Measurements from ENCODE around the gene MAST4. TPM values are rescaled to one million over a fixed set of nuclear protein-coding genes. Genes with fewer than 3 reads are reported as not detected.

Gene MAST4
- total RNA-seq, 1 donor from 2014 or later = 26.8 TPM

DNA sequence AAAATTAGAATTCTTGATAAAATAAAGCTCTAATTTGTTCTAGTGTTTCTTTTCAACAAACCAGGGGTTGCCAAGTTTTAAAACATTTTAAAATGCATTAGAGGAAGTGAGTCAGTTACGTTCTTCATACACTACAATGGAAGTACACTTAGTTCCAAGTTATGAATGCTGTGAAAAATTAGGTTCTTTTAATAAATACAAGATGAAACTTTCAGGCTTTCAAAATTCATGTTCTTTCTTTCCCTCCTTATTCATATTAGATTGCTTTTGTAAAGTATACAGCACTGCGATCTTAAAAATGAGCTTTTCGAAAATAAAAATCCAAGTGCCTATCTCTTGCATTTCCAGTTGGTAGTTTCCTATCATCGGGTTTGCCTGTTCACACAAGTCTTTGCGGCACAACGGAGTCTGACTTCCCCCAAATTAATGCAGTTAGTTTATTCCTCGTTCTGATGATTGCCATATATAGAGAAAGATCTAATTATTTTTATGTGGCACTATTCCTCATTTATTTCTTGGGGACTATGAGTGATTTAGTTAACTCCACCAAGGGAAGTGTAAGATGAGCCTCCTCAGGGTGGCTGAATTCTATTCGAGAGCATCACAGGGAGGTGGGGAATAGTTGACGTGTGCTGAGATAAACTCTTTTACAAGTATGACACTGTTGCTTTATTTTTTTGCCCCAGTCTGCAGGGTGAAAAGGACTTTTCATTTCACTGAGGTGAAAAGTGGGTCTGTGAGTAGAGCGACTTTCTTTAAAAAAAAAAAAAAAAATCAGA lies 362.2 kb downstream of the MAST4 start:
- DNase-seq (ENCODE audit: low read depth in 2 of 2) = peak; percentile 56 to 61

DNA sequence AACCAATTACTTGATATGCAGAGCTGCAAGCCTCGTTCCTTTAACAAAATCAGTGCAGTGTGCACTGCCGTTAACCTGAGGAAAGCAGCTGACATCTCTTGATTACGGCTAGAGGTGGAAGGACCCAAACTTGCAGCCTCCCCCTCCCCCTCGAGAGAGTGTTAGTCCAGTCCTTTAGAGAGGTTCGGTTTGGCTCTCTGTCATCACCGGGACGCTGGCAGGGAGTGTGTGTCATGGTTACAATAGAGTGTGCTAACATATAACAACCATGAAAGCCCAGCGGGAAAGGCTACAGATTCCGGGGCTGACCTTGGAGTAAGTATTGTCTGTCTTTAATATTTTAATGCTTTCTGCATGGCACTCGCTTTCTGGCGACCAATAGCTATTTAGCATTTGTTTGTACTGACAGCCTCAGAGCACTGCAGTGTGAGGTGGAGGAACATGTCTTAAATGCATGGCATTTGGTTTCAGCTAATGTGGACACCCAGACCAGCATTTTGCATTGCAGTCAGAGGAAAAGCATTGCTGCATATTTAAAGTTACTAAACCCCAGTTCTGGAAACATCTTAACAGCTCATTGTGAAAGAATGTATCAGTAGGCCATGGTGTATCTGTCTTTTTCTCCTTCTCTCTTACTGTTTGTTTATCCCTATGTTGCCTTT lies 362.9 kb downstream of the MAST4 start:
- DNase-seq (ENCODE audit: low read depth in 2 of 2) = peak; percentile 30 to 52

DNA sequence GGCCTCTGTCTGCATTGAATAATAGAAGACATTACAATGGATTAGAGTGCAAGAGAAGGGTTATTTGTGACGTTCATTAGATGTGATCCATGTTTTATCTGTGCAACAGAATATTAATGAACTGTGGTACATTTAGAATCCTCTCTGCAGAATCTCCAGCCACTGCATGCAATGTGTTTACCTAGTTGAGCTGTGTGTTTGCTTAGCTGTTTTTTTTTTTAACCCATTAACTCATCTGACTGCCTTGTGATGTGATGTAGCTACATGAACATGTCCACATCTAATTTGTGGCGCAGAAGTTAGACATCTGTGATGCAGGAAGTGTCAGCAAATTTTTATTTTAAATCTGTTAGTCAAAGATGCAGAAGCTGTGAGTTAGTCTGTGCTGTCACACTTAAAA lies 363.5 kb downstream of the MAST4 start:
- DNase-seq (ENCODE audit: low read depth in 2 of 2) = peak in 1 of 2 donors; percentile 19

DNA sequence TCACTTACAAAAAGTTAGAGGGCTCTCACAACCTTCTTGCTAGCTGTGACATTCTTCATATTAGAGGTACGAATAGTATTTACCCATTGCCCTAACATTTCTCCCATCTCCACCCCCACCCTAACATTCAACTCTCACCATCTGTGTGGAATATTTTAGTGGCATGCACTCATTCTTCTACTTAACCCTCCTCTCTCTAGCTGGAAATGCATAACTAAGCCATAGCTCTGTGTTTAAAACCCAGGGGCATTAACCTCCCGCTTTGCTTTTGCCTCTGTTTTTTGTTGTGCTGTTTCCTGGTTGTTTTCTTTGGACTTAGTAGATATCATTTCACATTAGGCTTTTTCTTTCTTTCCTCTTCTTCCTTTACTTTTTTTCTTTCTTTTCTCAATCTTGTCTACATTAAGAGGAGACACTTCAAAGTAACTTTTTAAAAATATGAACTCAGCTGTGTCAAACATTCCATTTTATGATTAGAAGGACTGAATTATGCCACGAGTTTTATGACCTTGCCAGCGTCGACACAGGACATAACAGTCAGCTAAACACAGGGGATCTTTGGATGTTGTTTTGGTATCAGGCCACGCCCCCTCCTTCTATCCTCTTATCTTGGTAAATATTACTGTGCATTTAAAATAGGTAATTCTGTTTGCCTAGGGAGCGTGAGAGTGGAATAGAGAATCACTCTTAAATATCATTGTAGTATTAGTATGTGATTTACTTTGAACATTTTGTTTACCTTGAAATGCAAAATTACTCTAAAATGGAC lies 364.4 kb downstream of the MAST4 start:
- peak in 1 of 2 donors; percentile 22 for DNase-seq (ENCODE audit: low read depth in 2 of 2)

DNA sequence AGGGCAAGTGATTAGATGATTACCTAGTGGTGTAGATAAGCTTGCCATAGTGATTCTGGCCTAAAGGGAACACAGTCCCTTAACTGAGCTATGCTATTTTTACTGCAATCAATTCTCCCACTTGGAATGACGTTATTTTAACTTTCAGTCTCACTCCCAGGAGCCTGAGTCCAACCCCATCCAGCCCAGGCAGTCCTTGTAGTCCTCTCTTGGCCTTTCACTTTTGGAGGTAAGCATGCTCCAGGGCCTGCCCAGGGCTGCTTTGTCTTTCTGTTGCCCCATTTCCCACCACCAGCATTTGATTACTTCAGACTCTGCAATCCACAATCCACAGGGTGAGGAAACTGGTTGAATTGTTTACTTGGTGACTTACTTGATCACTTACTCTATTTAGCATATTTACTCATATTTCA lies 367.4 kb downstream of the MAST4 start:
- no peak for DNase-seq (ENCODE audit: low read depth in 2 of 2)

DNA sequence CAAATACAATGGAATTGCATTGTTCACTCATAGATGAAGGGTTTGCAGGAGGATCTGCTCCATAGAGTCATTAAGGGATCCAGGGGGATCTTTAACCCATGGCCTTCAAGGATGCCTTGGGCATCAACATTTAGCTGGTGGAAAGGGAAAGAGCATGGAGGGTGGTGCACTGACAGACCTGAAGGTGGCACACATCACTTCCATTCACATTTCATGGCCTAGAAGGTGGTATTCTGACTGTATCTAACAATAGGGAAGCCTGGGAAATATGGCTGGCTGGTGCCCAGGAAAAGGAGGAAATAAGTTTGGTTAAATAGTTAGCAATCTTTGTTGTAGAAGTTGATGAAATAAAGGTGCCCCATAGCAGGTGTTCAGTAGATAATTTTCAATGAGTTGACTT lies 370.2 kb downstream of the MAST4 start:
- DNase-seq (ENCODE audit: low read depth in 2 of 2) = no peak

GRCh38 chr5:66967102-66967501 lies 370.9 kb downstream of the MAST4 start:
- DNase-seq (ENCODE audit: low read depth in 2 of 2) = peak in 1 of 2 donors; percentile 87

DNA sequence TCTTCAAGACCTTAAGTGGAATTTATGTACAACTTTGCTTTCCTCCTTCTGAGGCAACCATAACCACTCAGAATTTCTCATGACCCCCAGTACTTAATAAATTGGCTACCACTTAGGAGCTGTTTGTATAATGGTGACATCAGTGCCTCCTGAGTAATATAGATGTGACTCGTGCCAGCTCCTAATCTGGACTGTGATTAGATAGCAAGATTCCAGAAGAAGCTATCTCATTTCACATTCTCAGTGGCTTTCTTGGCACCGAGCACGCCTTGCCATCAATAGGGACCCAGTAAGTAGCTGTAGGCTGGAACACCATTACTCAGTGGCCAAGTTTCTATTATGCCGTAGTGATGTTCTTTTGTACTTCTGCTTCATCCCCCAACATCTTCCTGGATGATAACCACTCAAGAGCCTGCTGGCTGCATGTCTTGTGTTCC lies 371.7 kb downstream of the MAST4 start:
- peak in 1 of 2 donors; percentile 9 for DNase-seq (ENCODE audit: low read depth in 2 of 2)

DNA sequence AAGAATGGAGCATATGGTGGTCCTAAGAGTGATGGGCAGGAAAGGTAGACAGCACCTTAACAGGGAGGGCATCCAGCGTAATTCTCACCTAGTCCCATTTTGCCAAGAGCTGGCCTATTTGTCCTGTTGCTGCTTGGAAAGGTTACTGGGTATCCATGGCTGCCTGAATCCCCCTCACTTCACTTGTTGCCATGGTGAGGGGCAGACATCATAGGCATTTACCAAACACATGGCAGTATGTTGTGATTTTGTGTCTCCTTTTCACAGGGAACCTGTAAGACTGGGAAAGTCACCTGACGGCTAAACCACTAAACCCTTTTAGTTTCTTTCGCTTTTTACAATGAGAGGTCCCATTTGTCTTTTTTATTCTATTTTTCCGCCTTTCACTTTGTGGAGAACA lies 373.3 kb downstream of the MAST4 start:
- DNase-seq (ENCODE audit: low read depth in 2 of 2) = no peak

DNA sequence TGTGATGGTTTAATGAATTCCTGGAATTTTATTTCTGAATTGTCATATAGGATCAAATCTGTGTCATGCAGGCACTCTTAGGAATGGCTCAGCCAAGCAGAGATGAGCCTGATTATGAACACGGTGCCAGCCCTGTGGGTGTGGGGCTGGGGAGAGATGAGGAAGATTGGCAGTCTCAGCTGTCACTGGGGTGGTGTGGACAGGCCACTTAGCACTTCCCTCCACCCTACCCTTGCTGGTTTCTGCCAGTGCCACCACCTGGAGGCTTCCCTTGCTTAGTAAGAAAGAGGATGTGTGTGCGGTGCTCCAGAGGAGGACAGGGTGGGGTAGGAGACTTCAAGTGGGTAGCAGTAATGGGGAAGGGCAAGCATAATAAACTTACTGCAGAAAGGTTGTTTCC lies 373.8 kb downstream of the MAST4 start:
- DNase-seq (ENCODE audit: low read depth in 2 of 2) = no peak

DNA sequence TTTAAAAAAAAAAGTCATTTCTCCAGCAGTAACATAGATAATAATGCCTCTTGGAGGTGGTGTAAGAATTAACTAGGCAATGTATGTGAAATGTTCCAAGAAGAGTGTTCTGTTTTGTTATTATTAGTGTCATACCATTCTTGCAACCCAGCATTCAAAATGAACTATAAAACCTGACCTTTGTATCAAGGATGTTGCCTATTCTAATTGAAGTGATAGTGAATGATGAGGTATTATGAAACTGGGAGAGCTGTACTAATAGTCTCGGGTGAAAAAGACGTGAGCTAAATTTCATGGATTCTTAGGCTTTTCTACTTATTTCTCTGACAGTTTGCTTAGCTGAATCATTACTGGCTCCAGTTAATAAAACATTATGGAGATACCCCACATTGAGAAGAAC lies 375.8 kb downstream of the MAST4 start:
- no peak for DNase-seq (ENCODE audit: low read depth in 2 of 2)

GRCh38 chr5:66974256-66974655 lies 378.1 kb downstream of the MAST4 start:
- DNase-seq (ENCODE audit: low read depth in 2 of 2) = no peak

DNA sequence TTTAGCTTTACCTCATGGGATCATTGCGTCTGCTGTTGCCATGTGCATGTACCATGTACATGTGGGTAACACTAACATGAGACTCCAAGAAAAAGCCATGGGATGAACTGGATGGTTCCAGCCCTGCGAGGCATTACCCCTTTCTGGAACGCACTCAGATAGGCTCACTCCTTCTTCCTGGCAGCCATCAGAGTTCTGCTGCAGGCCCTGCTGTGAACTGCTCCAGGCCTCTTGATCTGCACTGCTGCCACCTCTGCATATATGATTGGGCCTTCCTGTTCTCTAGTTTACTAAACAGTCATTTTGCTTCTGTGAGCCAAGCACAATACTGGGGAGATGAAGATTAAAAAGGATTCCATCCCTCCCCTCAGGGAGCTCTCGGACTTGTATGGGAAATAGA lies 379.9 kb downstream of the MAST4 start:
- DNase-seq (ENCODE audit: low read depth in 2 of 2) = no peak

- no peak for DNase-seq (ENCODE audit: low read depth in 2 of 2)
Observed at GRCh38 chr5:66979738-66980137, 383.5 kb downstream of the MAST4 start.

- DNase-seq (ENCODE audit: low read depth in 2 of 2) = no peak
Observed at GRCh38 chr5:66981266-66982055, 385.3 kb downstream of the MAST4 start.

DNA sequence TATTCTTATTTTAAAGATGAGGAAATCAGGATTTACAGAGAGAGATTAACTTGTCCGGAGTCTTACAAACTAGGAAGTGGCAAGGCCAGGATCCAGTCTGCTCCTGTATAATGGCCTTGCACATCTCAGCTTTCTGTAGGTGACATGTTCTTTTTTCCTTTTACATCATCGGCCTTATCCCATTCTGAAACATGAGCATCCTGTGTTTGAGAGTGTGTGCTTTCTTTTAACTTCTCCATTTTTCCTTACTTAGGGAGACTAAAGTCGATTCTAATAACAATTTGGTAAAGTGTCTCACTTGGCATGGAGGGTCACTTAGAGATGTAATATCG lies 385.8 kb downstream of the MAST4 start:
- DNase-seq (ENCODE audit: low read depth in 2 of 2) = no peak

- no peak for DNase-seq (ENCODE audit: low read depth in 2 of 2)
Observed at GRCh38 chr5:66982470-66982869, 386.3 kb downstream of the MAST4 start.

GRCh38 chr5:66985417-66985816 lies 389.2 kb downstream of the MAST4 start:
- DNase-seq (ENCODE audit: low read depth in 2 of 2) = no peak

- no peak for DNase-seq (ENCODE audit: low read depth in 2 of 2)
Observed at GRCh38 chr5:66986009-66986408, 389.8 kb downstream of the MAST4 start.

GRCh38 chr5:66986534-66986933 lies 390.3 kb downstream of the MAST4 start:
- DNase-seq (ENCODE audit: low read depth in 2 of 2) = no peak

DNA sequence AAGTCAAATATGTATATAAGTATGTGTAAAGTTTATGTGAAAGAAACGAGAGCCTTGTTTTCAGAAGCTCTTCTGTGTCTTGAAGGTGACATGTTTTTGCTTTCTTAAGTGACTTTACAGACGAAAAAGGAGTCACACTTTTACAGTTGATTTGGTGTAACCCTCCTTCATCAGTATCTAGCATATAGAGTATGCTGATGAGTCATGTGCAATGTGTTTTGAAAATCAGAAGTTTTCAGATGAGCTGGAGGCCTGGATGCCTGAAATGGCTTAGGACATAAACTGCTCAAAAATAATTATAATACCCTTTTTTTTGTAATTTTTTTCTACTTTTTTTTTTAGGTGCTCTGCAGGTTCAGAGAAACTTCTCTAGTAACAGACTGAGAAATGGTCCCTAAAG lies 390.9 kb downstream of the MAST4 start:
- no peak for DNase-seq (ENCODE audit: low read depth in 2 of 2)

- no peak for DNase-seq (ENCODE audit: low read depth in 2 of 2)
Observed at GRCh38 chr5:66987540-66987939, 391.3 kb downstream of the MAST4 start.

Data from lung microvascular endothelial cell (primary cell).